HG03108 (cell line): ENCODE measurements around the gene CA7.

Experiments
- ATAC-seq: cut with Tn5 transposase; IDR thresholded peaks from one replicate; pipeline ENCODE4 v1.9.1; 2021; ENCODE audit warnings: moderate library complexity; ENCODE audit not compliant: unreplicated experiment

CA7 gene

DNA sequence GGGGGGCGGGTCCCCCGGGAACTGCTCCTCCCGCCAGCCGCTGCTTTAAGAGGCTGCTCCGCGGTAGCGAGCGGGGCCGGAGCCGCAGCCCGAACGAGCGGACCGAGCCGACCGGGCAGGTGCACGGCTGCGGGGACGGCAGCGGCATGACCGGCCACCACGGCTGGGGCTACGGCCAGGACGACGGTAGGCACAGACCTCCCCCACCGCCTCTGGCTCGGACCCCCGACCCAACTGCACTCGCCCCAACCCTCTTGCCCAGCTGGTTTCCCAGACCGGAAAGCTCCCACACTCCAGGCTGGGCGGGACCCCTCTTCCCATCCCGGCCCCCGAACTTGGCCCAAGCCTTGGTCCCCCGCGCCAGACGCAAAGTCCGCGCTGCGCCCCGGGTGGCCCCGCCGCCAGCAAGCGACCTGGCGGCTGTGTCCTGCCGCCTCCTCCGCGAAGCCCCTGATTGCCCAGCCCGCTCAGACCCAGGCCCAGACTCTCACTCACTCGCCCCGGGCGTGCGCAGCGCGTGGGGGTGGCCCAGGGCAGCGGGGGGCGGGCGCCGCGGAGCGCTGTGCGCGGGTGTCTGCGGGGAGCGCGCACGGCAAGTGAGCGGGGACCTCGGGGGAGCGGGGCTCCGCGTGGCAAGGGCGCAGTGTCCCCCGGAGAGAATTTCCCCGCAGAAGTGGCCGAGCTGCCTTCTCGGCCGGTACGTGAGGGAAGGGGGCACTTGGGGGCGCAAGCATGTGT lies at the start of gene CA7:
TSS of gene CA7 (plus strand) at position 73 of the 738 bp plus-strand sequence. CDS start at position 147, 74 bp downstream.
- no peak for ATAC-seq

DNA sequence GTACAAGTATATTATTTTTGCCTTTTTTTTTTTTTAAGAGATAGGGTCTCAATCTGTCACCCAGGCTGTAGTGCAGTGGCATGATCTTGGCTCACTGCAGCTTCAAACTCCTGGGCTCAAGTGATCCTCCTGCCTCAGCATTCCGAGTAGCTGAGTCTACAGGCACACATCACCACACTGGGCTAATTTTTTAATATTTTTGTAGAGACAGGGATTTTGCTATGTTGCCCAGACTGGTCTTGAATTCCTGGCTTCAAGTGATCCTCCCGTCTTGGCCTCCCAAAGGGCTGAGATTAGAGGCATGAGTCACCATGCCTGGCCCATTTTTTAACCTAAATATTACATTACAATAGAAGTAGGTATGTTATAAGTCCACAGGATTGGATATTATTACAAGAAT lies 46.1 kb upstream of the CA7 start:
- no peak for ATAC-seq

- no peak for ATAC-seq
Measured at GRCh38 chr16:66800856-66801255, 43.4 kb upstream of the CA7 start.

GRCh38 chr16:66801320-66802105 lies 42.7 kb upstream of the CA7 start, which contains the start of gene TERB1:
Gene TERB1, minus strand, starts transcription at chr16:66801584. Its CDS starts 4,786 bp downstream, at chr16:66796798.
- ATAC-seq, result no peak

- no peak for ATAC-seq
Measured at GRCh38 chr16:66802159-66802558, 42.1 kb upstream of the CA7 start.

DNA sequence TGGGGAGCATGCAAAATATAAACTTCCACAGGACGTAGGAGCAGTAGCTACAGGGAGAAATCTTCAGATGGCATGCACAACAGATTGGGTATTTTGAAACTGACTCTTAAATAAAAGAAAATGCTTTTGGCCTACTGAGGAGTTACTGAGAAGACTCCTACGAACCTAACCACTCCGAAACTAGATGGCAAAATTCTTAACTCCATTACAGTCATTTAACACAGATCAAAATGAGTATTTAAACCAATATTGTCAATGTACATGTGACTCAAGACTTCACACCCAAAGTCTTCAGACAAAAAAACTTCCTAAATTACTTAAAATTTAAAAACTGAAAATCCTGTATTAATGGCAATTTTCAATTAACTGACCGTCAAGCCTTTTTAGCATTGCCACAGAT lies 34.4 kb upstream of the CA7 start:
- no peak for ATAC-seq

- ATAC-seq, result no peak
Measured at GRCh38 chr16:66810391-66810790, 33.8 kb upstream of the CA7 start.

GRCh38 chr16:66811043-66811442 lies 33.2 kb upstream of the CA7 start:
- no peak for ATAC-seq

GRCh38 chr16:66814734-66815133 lies 29.5 kb upstream of the CA7 start:
- no peak for ATAC-seq

GRCh38 chr16:66824006-66824405 lies 20.2 kb upstream of the CA7 start:
- ATAC-seq, result no peak

DNA sequence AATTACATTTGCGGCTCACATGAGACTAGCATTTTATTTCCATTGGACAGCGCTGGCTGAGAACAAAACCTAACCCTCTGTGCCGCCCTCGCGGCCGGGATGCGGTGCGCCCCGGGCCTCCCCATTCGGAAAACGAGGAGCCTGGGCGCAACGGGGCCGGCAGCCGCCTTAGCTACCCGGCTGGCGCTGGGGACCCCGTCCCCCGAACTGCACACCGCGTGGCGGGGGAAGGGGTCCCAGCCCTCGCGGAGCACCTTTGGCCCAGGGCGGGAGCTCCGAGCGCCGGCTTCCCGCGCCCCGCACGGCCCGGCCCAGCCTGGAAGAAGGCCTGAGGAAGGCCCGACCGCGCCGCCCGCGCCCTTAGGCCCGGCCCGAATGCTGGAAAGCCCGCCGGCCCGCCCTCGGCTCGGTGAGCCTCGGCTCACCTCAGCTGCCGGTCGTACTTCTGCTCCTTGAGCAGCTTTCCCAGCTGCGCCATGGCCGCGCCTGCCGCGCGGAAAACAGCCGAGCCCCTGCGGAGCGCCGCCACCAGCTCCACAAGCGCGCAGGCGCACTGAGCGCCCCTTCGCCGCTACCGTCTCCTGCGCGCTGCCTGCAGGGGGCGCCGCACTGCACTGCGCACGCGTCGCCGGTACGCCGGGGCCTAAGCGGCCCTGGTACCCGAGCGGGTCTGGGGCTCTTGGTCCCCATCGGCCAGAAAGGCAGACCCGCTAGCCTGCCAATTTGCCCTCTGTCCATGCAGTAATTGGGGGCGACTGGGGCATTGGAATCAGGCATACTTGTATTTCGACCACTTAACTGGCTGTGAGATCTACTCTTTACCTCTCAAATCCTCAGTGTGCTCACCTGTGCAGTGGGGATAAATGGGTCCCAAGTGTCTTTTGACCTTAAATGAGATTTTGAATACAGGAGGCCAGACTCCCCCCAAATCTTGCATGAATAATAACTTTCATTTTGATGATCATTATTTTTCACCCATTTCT lies 13.5 kb upstream of the CA7 start, which contains the start of gene NAE1:
TSS of gene NAE1 (minus strand) at position 555 of the 983 bp plus-strand sequence. CDS start at position 478, 77 bp downstream.
- ATAC-seq, result peak; percentile 91

DNA sequence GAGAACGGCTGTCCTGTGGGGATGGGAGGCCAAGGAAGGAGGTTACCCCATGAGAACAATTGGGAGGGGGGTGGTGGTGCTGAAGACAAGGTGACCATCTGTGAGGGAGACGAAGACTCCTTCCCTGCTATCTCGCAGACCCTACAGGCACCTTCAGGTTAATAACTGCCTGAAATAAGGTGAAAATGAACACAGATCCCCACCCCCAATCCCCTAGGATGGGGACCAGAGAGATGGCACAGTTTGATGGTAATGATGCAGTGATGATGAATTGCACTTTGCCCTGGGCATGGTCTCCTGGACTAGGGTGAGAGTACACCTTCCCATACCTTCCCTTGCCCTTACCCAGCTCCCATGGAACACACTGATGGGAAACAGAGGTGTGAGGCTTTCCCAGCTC lies 12.0 kb upstream of the CA7 start:
- no peak for ATAC-seq

DNA sequence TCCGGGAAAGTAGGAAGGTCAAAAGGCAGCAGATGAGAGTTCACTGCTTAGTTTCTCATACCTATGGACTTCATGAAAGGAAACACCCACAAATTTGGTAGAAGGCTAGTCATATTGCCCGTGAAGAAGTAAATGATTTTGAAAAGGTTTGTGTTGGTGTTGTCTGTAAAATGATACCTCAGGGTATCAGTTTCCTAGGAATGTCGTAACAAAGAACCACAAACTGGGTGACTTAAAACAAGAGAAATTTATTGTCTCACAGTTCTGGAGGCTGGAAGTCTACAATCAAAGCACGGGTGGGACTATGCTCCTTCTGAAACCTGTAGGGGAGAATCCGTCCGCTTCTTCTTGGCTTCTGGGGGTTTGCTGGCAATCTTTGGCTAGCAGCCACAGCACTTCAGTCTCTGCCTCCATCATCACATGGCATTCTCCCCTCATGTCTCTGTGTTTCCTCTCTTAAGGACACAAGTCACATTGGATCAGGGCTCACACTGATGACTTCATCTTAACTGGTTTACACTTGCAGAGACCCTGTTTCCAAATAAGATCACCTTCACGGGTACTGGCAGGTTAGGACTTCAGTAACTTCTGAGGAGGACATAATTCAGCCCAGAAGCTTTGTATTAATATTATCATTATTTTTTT lies 11.4 kb upstream of the CA7 start:
- ATAC-seq, result no peak

DNA sequence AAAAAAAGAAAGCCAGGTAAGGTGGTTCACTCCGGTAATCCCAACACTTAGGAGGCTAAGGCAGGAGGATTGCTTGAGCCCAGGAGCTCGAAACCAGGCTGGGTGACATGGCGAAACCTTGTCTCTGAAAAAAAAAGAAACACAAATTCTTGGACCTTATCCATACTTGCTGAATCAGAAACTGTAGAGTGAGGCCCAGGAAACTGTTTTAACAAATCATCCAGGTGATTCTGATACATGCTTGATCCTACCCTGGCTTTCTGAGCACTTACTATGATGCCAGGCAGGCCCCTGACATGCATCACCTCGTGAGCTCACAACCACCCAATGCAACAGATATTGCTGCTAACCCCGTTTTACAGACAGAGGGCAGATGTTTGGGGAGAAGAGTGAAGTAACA lies 9.5 kb upstream of the CA7 start:
- ATAC-seq, result no peak

DNA sequence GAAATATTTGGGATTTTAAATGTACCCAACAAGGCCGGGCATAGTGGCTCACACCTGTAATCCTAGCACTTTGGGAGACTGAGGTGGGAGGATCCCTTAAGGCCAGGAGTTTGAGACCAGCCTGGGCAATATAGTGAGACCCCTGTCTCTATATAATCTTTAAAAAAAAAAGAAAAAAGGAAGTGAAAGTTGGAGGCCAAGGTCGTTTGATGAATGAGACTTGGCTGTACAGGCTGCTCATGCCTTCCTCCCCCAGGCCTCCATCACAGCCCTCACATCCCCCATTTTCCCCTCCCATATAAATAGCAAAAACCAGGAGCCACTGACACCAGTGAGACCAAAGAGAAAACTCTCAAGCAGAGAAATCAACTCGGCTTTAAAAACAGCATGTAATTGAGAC lies 3.3 kb upstream of the CA7 start:
- ATAC-seq, result no peak

- no peak for ATAC-seq
Measured at GRCh38 chr16:66841366-66841765, 2.8 kb upstream of the CA7 start.

DNA sequence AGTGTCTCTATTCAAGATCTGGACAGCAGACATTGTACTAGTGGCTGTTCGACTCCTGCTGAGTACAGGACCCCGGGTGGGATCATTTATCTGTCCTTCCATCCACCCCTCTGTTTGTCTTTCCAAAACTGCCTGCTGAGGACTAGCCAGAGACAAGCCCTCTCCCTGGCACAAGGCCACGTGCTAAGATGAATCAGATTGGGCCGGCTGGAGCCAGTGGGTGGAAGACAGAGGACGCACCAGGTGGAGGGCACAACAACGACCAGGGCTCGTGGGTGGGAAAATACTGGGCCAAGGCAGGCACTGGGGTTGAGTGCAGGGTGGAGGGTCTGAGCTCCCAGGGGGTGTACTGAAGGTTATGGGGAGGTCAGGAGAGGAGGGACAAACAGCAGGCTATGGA lies 1.4 kb upstream of the CA7 start:
- no peak for ATAC-seq

DNA sequence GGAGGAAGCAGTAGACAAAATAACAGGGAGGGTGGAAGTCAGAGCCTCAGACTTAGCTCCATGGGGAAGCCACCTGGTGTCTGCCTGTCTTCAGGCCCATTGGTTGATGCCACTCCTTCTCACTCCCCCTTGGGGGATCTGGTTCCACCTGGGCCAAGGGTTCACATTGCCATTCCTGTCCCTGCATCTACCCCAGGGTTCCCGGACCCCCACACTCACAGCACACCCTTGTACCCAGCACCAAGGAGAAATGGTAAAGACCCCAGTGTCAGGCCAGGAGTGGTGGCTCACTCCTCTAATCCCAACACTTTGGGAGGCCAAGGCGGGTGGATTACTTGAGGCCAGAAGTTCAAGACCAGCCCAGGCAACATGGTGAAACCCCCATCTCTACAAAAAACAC lies 1.0 kb upstream of the CA7 start:
- ATAC-seq, result no peak

DNA sequence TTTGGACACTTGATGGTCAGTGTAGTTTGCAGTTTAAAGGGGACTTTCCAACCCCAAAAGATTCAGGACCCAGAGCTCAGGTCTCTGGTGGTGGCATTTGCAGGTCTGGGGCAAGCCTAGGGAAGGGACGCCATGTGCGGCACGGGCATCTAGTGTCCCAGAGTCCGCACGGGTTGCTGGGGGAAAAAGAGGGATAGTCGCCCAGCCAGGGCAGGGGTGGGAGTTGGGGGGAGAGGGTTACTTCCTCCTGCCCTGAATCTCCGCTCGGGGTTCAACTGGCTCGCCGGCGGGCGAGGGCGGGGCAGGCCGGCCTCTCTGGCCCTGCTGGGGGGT lies 239 bp upstream of the CA7 start:
- no peak for ATAC-seq

GRCh38 chr16:66845080-66845410 lies 831 bp downstream of the CA7 start:
- no peak for ATAC-seq

GRCh38 chr16:66845791-66846221 lies 1.6 kb downstream of the CA7 start:
- ATAC-seq, result no peak
